Fibroblast of lung (primary cell): ENCODE results near the gene GDPD4.

Source experiments
- CTCF ChIP-seq, 2 donors: IDR thresholded peaks in 1 of 2; conservative IDR thresholded peaks in 1 of 2; 1 replicate in 1 of 2; 2 replicates in 1 of 2; pipeline ENCODE4 v1.5.1; 2011 to 2012; ENCODE audit warnings: low read length in 2 of 2, control low read depth in 1 of 2, inconsistent platforms in 1 of 2, low read depth in 1 of 2, mild to moderate bottlenecking in 1 of 2
- EZH2 ChIP-seq: IDR thresholded peaks from 2 replicates; pipeline ENCODE4 v1.5.1; 2012; ENCODE audit warnings: low read length, control low read depth, mild to moderate bottlenecking; ENCODE audit errors: missing control alignments

DNA sequence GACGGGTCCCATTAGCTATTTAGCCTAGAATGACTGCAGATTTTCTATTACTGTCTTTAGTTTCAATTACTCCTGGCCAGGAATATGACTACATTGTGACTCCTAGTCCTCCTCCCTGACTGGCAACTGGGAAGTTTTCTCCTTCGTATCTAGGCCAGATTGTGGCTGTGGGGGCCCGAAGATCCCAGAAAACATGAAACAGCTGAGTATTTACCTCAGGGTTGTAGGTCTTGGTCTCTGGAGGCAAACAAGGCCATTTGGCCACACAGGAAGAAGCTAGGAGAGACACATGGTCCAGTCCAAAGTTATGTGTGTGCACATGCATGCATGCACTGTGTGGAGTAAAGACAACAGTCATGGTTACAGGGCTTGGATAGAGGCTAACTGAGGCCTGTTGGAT, 10.2 kb upstream of the GDPD4 start:
- TF ChIP-seq CTCF (conservative IDR thresholded peaks at IDR 0.05 in 1 of 2, IDR thresholded peaks at IDR 0.05 in 1 of 2; ENCODE audit: low read depth in 1 of 2, low read length in 2 of 2) (no peak), EZH2 (no peak)
